ENCODE data around the gene DNAAF6. TPM values are rescaled to one million over a fixed set of nuclear protein-coding genes. Genes with fewer than 3 reads are reported as not detected.

Gene DNAAF6
- polyA plus RNA-seq, 1 donor from 2014 or later: not detected

GRCh38 chrX:107204068-107204605, 2.3 kb upstream of the DNAAF6 start:
- no peak for TF ChIP-seq TAF1 (IDR thresholded peaks at IDR 0.05; ENCODE audit: low read depth)
- no peak for TF ChIP-seq REST (IDR thresholded peaks at IDR 0.05; ENCODE audit: borderline replicate concordance)
- no peak for TF ChIP-seq RAD21 (conservative IDR thresholded peaks at IDR 0.05)
- no peak for TF ChIP-seq MXI1 (conservative IDR thresholded peaks at IDR 0.05; ENCODE audit: poor library complexity, severe bottlenecking)
- TF ChIP-seq EP300 (conservative IDR thresholded peaks at IDR 0.05; ENCODE audit: poor library complexity, severe bottlenecking): no peak
- TF ChIP-seq POLR2AphosphoS5 (IDR thresholded peaks at IDR 0.05): no peak
- no peak for TF ChIP-seq SMC3 (conservative IDR thresholded peaks at IDR 0.05; ENCODE audit: poor library complexity)
- no peak for TF ChIP-seq CTCF (IDR thresholded peaks at IDR 0.05; ENCODE audit: poor library complexity, severe bottlenecking)
- TF ChIP-seq EZH2 (IDR thresholded peaks at IDR 0.05; ENCODE audit: borderline replicate concordance, insufficient read depth, low read length, poor library complexity, severe bottlenecking): no peak
- H3K9ac ChIP-seq (ENCODE audit: low read length): no peak overlapping the region
- H3K27me3 ChIP-seq (ENCODE audit: insufficient read depth, low read depth, low read length): no peaks in the 10 kb centered on the region
- no peaks in the 10 kb centered on the region for H3F3A ChIP-seq (ENCODE audit: insufficient read depth, low read length, poor library complexity, severe bottlenecking)
- H3K9me3 ChIP-seq (ENCODE audit: low read length): no peaks in the 10 kb centered on the region
- no peak overlapping the region for H3K4me2 ChIP-seq (ENCODE audit: low read length)
- H3K79me2 ChIP-seq (replicated peaks; ENCODE audit: insufficient read depth, low read length): no peaks in the 10 kb centered on the region
- no peak overlapping the region for H3K27ac ChIP-seq (ENCODE audit: low read length)
- no peak overlapping the region for H3K4me3 ChIP-seq (ENCODE audit: low read length)
- no peak overlapping the region for H2AFZ ChIP-seq (ENCODE audit: low read depth, low read length)
- H4K20me1 ChIP-seq (ENCODE audit: insufficient read depth): no peaks in the 10 kb centered on the region
- H3K36me3 ChIP-seq (ENCODE audit: insufficient read depth, low read length): no peaks in the 10 kb centered on the region
- H3K9me2 ChIP-seq (ENCODE audit: insufficient read depth, low read length): no peaks in the 10 kb centered on the region

- Histone ChIP-seq H2AFZ (ENCODE audit: low read depth, low read length) (no peak overlapping the region), H3K4me2 (ENCODE audit: low read length) (no peak overlapping the region), H3K9me2 (ENCODE audit: insufficient read depth, low read length) (no peaks in the 10 kb centered on the region), H3F3A (ENCODE audit: insufficient read depth, low read length, poor library complexity, severe bottlenecking) (no peaks in the 10 kb centered on the region), H3K27me3 (ENCODE audit: insufficient read depth, low read depth, low read length) (no peaks in the 10 kb centered on the region), H3K4me3 (ENCODE audit: low read length) (peak overlapping the region; percentile 75), H3K9me3 (ENCODE audit: low read length) (no peaks in the 10 kb centered on the region), H3K79me2 (replicated peaks; ENCODE audit: insufficient read depth, low read length) (no peaks in the 10 kb centered on the region), H3K27ac (ENCODE audit: low read length) (no peak overlapping the region), H3K9ac (ENCODE audit: low read length) (no peak overlapping the region), H3K36me3 (ENCODE audit: insufficient read depth, low read length) (no peaks in the 10 kb centered on the region), H4K20me1 (ENCODE audit: insufficient read depth) (no peaks in the 10 kb centered on the region)
- no peak for TF ChIP-seq TAF1 (IDR thresholded peaks at IDR 0.05; ENCODE audit: low read depth)
- no peak for TF ChIP-seq SMC3 (conservative IDR thresholded peaks at IDR 0.05; ENCODE audit: poor library complexity)
- TF ChIP-seq EZH2 (IDR thresholded peaks at IDR 0.05; ENCODE audit: borderline replicate concordance, insufficient read depth, low read length, poor library complexity, severe bottlenecking): no peak
- no peak for TF ChIP-seq POLR2AphosphoS5 (IDR thresholded peaks at IDR 0.05)
- no peak for TF ChIP-seq MXI1 (conservative IDR thresholded peaks at IDR 0.05; ENCODE audit: poor library complexity, severe bottlenecking)
- no peak for TF ChIP-seq EP300 (conservative IDR thresholded peaks at IDR 0.05; ENCODE audit: poor library complexity, severe bottlenecking)
- TF ChIP-seq CTCF (IDR thresholded peaks at IDR 0.05; ENCODE audit: poor library complexity, severe bottlenecking): no peak
- no peak for TF ChIP-seq REST (IDR thresholded peaks at IDR 0.05; ENCODE audit: borderline replicate concordance)
- TF ChIP-seq RAD21 (conservative IDR thresholded peaks at IDR 0.05): no peak
Observed at GRCh38 chrX:107206697-107207065, 270 bp downstream of the DNAAF6 start.
